Spleen (tissue), 11 donors: ENCODE data around the gene ADAMTS12. TPM values are rescaled to one million over a fixed set of nuclear protein-coding genes. Genes with fewer than 3 reads are reported as not detected.

Experiments
- DNase-seq: peaks from one replicate; pipeline ENCODE4 v3.0.0-alpha.2; 2020
- H3K27ac ChIP-seq, 8 donors: fragments of 200-600 bp; sonication (generic) in 7 of 8; 1 replicate in 4 of 8; 2 replicates in 4 of 8; pipeline versions ENCODE4 v1.5.0 to v1.8.0; 2016 to 2021; ENCODE audit warnings: inconsistent platforms in 4 of 8, mild to moderate bottlenecking in 4 of 8, moderate library complexity in 1 of 8
- H3K27me3 ChIP-seq, 7 donors: fragments of 200-600 bp; sonication (generic) in 6 of 7; replicated peaks in 1 of 7; 1 replicate in 4 of 7; 2 replicates in 3 of 7; pipeline versions ENCODE4 v1.5.0 to v1.8.0; 2016 to 2021; ENCODE audit warnings: inconsistent platforms in 3 of 7, mild to moderate bottlenecking in 1 of 7
- H3K36me3 ChIP-seq, 6 donors: fragments of 200-600 bp; sonication (generic) in 5 of 6; 1 replicate in 4 of 6; 2 replicates in 2 of 6; pipeline versions ENCODE4 v1.5.0 to v1.8.0; 2016 to 2021; ENCODE audit warnings: inconsistent platforms in 2 of 6
- H3K4me1 ChIP-seq, 6 donors: fragments of 200-600 bp; sonication (generic) in 5 of 6; 1 replicate in 3 of 6; 2 replicates in 3 of 6; pipeline versions ENCODE4 v1.5.0 to v1.8.0; 2016 to 2021; ENCODE audit warnings: inconsistent platforms in 3 of 6
- H3K4me3 ChIP-seq, 8 donors: fragments of 200-600 bp; sonication (generic) in 7 of 8; 1 replicate in 4 of 8; 2 replicates in 4 of 8; pipeline versions ENCODE4 v1.5.0 to v1.8.0; 2016 to 2021; ENCODE audit warnings: inconsistent platforms in 4 of 8, mild to moderate bottlenecking in 4 of 8, moderate library complexity in 2 of 8
- H3K9me3 ChIP-seq, 8 donors: fragments of 200-600 bp; sonication (generic) in 7 of 8; 1 replicate in 4 of 8; 2 replicates in 4 of 8; pipeline versions ENCODE4 v1.5.0 to v1.8.0; 2016 to 2021; ENCODE audit warnings: inconsistent platforms in 4 of 8
- CTCF ChIP-seq, 11 experiments: fragments of 200-600 bp in 7 of 11; fragments of 450-650 bp in 4 of 11; sonication (generic) in 4 of 11; IDR thresholded peaks in 8 of 11; conservative IDR thresholded peaks in 3 of 11; 1 replicate in 7 of 11; 2 replicates in 4 of 11; pipeline versions ENCODE4 v1.4.0 to v1.8.0; 2016 to 2021; ENCODE audit warnings: antibody characterized with exemption in 11 of 11, inconsistent platforms in 4 of 11, mild to moderate bottlenecking in 1 of 11
- POLR2A ChIP-seq, 3 donors: fragments of 450-650 bp; IDR thresholded peaks; one replicate each; pipeline ENCODE4 v1.5.1; 2017; ENCODE audit warnings: antibody characterized with exemption in 3 of 3, mild to moderate bottlenecking in 1 of 3
- POLR2AphosphoS5 ChIP-seq, 3 donors: sonication (generic); formaldehyde crosslinking; IDR thresholded peaks; one replicate each; pipeline ENCODE4 v1.5.1; 2017; ENCODE audit warnings: antibody characterized with exemption in 3 of 3
- WGBS, 5 donors: extraction: QIAGEN DNeasy Blood & Tissue Kit in 3 of 5; methylation state at CpG; one replicate each; pipeline versions ENCODE4 v1.1.5 to v1.1.7; 2013 to 2018; 5-methylcytosine and 5-hydroxymethylcytosine counted together
- intact Hi-C: fragments of 100-400 bp; cut with DNase I; formaldehyde crosslinking; loops from one replicate; pipeline ENCODE4 v1.15.0; 2023; ENCODE audit warnings: low total_unique reads
- polyA plus RNA-seq, 3 donors: library from polyadenylated mRNA; stranded (reverse); fragments of 200-250 nt; gene quantifications; one replicate each; pipeline ENCODE4 v1.2.1, GENCODE V29; 2013
- total RNA-seq, 7 donors: library from RNA; depleted of rRNA in 3 of 7; stranded (reverse); fragments of >200 nt in 3 of 7; fragmentation: NEBNext Ultra II Directional in 4 of 7; extraction: Animal tissue kit (Norgen Biotek cat#: 25700) in 4 of 7; gene quantifications; one replicate each; pipeline versions ENCODE4 v1.1.0 to v1.2.1, GENCODE V29; 2016 to 2021
- donor health status: healthy with polysubstance abuse.
- donor health status: DM: no; HTN: no; CAD: no; lungs with moderate emphysema.
- donor health status: DM: no; HTN: no; CAD: no.
- donor health status: Bipolar disorder and iron deficiency.
- donor health status: healthy.
- donor health status: DM: no; HTN: no; CAD: no.
- donor health status: DM: yes; HTN: yes; CAD: no.

Gene ADAMTS12
- total and polyA plus RNA-seq, 10 donors: 0.07 to 4.3 (median 1.4) TPM

- Histone ChIP-seq H3K4me3 (no peak overlapping the region), H3K36me3 (no peaks in the 10 kb centered on the region), H3K27me3 (no peaks in the 10 kb centered on the region), H3K4me1 (no peaks in the 10 kb centered on the region), H3K9me3 (no peaks in the 10 kb centered on the region), H3K27ac (no peak overlapping the region)
- DNase-seq: no peak
- TF ChIP-seq POLR2A (IDR thresholded peaks at IDR 0.05) (no peak), POLR2AphosphoS5 (IDR thresholded peaks at IDR 0.05) (no peak), CTCF (IDR thresholded peaks at IDR 0.05 in 8 of 11, conservative IDR thresholded peaks at IDR 0.05 in 3 of 11) (no peak)
- intact Hi-C loops: no loop called here
- WGBS, 5 donors: 63 to 76% (median 72%) methylated on average over 8 of the region's 8 CpGs
Observed at GRCh38 chr5:33608344-33609041, 283.3 kb downstream of the ADAMTS12 start.

GRCh38 chr5:33604503-33604902 lies 287.3 kb downstream of the ADAMTS12 start:
- no peak for TF ChIP-seq POLR2AphosphoS5 (IDR thresholded peaks at IDR 0.05)
- TF ChIP-seq CTCF (IDR thresholded peaks at IDR 0.05 in 8 of 11, conservative IDR thresholded peaks at IDR 0.05 in 3 of 11): no peak
- TF ChIP-seq POLR2A (IDR thresholded peaks at IDR 0.05): no peak
- H3K4me3 ChIP-seq: no peak overlapping the region
- no peak overlapping the region for H3K27ac ChIP-seq
- intact Hi-C loops: no loop called here
- 89 to 97% (median 92%) methylated on average over 2 of the region's 2 CpGs for WGBS, 5 donors
- peaks cover 0 to 2% (median 0%) of the 10 kb centered on the region in 6 donors for H3K4me1 ChIP-seq
- no peaks in the 10 kb centered on the region for H3K9me3 ChIP-seq
- DNase-seq: no peak
- H3K27me3 ChIP-seq: no peaks in the 10 kb centered on the region
- no peaks in the 10 kb centered on the region for H3K36me3 ChIP-seq

- Histone ChIP-seq H3K27ac (no peak overlapping the region), H3K36me3 (no peaks in the 10 kb centered on the region), H3K4me1 (peaks cover 0 to 4% (median 0%) of the 10 kb centered on the region in 6 donors), H3K4me3 (no peak overlapping the region), H3K9me3 (no peaks in the 10 kb centered on the region), H3K27me3 (no peaks in the 10 kb centered on the region)
- intact Hi-C loops: no loop called here
- DNase-seq: no peak
- TF ChIP-seq POLR2AphosphoS5 (IDR thresholded peaks at IDR 0.05): no peak
- no peak for TF ChIP-seq CTCF (IDR thresholded peaks at IDR 0.05 in 8 of 11, conservative IDR thresholded peaks at IDR 0.05 in 3 of 11)
- TF ChIP-seq POLR2A (IDR thresholded peaks at IDR 0.05): no peak
- 71 to 90% (median 79%) methylated on average over 3 of the region's 3 CpGs for WGBS, 5 donors
Observed at GRCh38 chr5:33601881-33602280, 289.9 kb downstream of the ADAMTS12 start.

DNA sequence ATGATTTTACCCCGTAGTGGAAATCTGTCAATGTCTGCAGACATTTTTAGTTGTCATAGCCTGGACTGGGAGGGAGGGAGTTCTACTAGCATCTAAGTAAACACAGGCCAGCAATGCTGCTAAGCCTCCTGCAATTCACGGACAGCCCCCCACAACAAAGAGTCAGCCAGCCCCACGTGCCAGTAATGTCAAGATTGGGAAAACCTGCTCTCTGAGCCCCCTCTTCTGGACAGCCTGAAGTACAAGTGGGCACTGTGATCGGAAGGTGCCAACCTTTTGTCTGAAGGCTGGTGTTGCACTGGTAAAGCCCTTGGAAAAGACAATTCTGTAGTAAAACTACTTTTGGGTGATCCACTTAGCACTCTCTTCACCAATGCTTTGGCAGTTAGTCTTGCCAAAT lies 296.5 kb downstream of the ADAMTS12 start:
- H3K27me3 ChIP-seq: no peaks in the 10 kb centered on the region

More for the DNA sequence above, 296.5 kb downstream of the ADAMTS12 start:
- no peak overlapping the region for H3K27ac ChIP-seq
- peaks cover 0 to 4% (median 0%) of the 10 kb centered on the region in 6 donors for H3K4me1 ChIP-seq
- no peaks in the 10 kb centered on the region for H3K9me3 ChIP-seq
- no peak for DNase-seq
- no peaks in the 10 kb centered on the region for H3K36me3 ChIP-seq
- 63 to 78% (median 72%) methylated on average over 3 to 4 of the region's 4 CpGs for WGBS, 5 donors
- H3K4me3 ChIP-seq: no peak overlapping the region
- intact Hi-C loops: no loop called here
- TF ChIP-seq POLR2AphosphoS5 (IDR thresholded peaks at IDR 0.05): no peak
